HG03103 (cell line): ENCODE measurements around the gene PDK4.

Experiments
- ATAC-seq: cut with Tn5 transposase; IDR thresholded peaks from one replicate; pipeline ENCODE4 v1.9.1; 2021; ENCODE audit warnings: low read depth; ENCODE audit not compliant: unreplicated experiment

PDK4 gene

GRCh38 chr7:95536656-95537311 is 59.5 kb downstream of the PDK4 start:
- ATAC-seq: no peak

- no peak for ATAC-seq
Measured at GRCh38 chr7:95535662-95536061, 60.7 kb downstream of the PDK4 start.

- ATAC-seq: no peak
Measured at GRCh38 chr7:95534796-95535195, 61.5 kb downstream of the PDK4 start.
